PC-9 (cell line): ENCODE data around the gene MACROH2A2.

Experiments used
- EZH2 ChIP-seq: fragments of 200-600 bp; sonication (generic); IDR thresholded peaks from 2 replicates; pipeline ENCODE4 v1.8.0; 2017; ENCODE audit warnings: antibody characterized with exemption, low read depth
- TF ChIP-seq, protein P1 (sequence below): fragments of 200-600 bp; sonication (generic); conservative IDR thresholded peaks from 2 replicates; pipeline ENCODE4 v1.6.1; 2017; ENCODE audit warnings: mixed run types, antibody characterized with exemption, mild to moderate bottlenecking, moderate library complexity

DNA sequence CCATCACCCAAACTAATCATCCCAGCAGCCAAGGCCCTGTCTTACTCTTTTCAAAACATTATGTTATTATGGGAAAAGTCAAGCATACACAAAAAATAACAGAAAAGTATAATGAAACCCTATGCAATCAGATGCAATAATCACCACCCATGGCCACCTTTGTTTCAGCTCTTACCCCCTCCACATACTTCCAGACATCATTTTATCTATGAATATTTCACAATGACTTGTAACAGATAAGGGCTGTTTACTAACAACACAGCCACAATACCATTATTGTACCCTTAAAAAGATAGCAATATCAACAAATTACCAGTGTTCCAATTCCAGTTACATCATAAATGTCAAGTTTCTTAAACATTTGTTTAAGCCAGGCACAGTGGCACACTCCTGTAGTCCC, 44.8 kb downstream of the MACROH2A2 start:
- no peak for TF ChIP-seq EZH2
- TF ChIP-seq, protein P1, sequence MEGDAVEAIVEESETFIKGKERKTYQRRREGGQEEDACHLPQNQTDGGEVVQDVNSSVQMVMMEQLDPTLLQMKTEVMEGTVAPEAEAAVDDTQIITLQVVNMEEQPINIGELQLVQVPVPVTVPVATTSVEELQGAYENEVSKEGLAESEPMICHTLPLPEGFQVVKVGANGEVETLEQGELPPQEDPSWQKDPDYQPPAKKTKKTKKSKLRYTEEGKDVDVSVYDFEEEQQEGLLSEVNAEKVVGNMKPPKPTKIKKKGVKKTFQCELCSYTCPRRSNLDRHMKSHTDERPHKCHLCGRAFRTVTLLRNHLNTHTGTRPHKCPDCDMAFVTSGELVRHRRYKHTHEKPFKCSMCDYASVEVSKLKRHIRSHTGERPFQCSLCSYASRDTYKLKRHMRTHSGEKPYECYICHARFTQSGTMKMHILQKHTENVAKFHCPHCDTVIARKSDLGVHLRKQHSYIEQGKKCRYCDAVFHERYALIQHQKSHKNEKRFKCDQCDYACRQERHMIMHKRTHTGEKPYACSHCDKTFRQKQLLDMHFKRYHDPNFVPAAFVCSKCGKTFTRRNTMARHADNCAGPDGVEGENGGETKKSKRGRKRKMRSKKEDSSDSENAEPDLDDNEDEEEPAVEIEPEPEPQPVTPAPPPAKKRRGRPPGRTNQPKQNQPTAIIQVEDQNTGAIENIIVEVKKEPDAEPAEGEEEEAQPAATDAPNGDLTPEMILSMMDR = no peak
